Activated naive CD8-positive, alpha-beta T cell treated with anti-CD3 and anti-CD28 coated beads for 36 hours (primary cell): ENCODE data around the gene CDC14A. TPM values are rescaled to one million over a fixed set of nuclear protein-coding genes. Genes with fewer than 3 reads are reported as not detected.
A peak's percentile ranks its signal among the peaks of the same experiment; 100 is the strongest.

Experiments
- DNase-seq: peaks from one replicate; pipeline ENCODE4 v3.0.0; 2021
- H3K27ac Mint-ChIP-seq: one replicate; pipeline ENCODE4 v1.8.0; 2022; ENCODE audit warnings: mild to moderate bottlenecking, moderate library complexity, mixed read lengths
- H3K27me3 Mint-ChIP-seq: one replicate; pipeline ENCODE4 v1.8.0; 2022; ENCODE audit warnings: mild to moderate bottlenecking, mixed read lengths
- H3K36me3 Mint-ChIP-seq: one replicate; pipeline ENCODE4 v1.8.0; 2021; ENCODE audit warnings: mild to moderate bottlenecking, mixed read lengths
- H3K4me1 Mint-ChIP-seq: one replicate; pipeline ENCODE4 v1.8.0; 2021; ENCODE audit warnings: mixed read lengths
- H3K4me3 Mint-ChIP-seq: one replicate; pipeline ENCODE4 v1.8.0; 2022; ENCODE audit warnings: mild to moderate bottlenecking, moderate library complexity, mixed read lengths
- H3K9me3 Mint-ChIP-seq: one replicate; pipeline ENCODE4 v1.8.0; 2022; ENCODE audit warnings: mixed read lengths
- total RNA-seq, 2 experiments: library from RNA; stranded (reverse); gene quantifications; one replicate each; pipeline ENCODE4 v1.2.3, GENCODE V29; 2021

CDC14A gene
- total RNA-seq, 2 experiments from 2014 or later, result 9.5 to 11.2 TPM

GRCh38 chr1:100348549-100349144 lies 3.7 kb upstream of the CDC14A start:
- peaks cover 8% of the 10 kb centered on the region for H3K4me1 Mint-ChIP-seq
- no peak overlapping the region for H3K27ac Mint-ChIP-seq
- no peak for DNase-seq
- H3K27me3 Mint-ChIP-seq, result no peaks in the 10 kb centered on the region
- H3K36me3 Mint-ChIP-seq, result peaks cover 8% of the 10 kb centered on the region
- no peaks in the 10 kb centered on the region for H3K9me3 Mint-ChIP-seq
- H3K4me3 Mint-ChIP-seq, result no peak overlapping the region

- H3K4me1 Mint-ChIP-seq, result peaks cover 14% of the 10 kb centered on the region
- H3K27ac Mint-ChIP-seq, result no peak overlapping the region
- H3K9me3 Mint-ChIP-seq, result no peaks in the 10 kb centered on the region
- H3K4me3 Mint-ChIP-seq, result no peak overlapping the region
- no peaks in the 10 kb centered on the region for H3K27me3 Mint-ChIP-seq
- peaks cover 10% of the 10 kb centered on the region for H3K36me3 Mint-ChIP-seq
- DNase-seq, result no peak
These were observed 3.1 kb upstream of the CDC14A start for GRCh38 chr1:100349246-100349645.

- Mint-ChIP-seq H3K27ac (peak overlapping the region; percentile 94), H3K27me3 (no peaks in the 10 kb centered on the region), H3K4me1 (peaks cover 28% of the 10 kb centered on the region), H3K9me3 (no peaks in the 10 kb centered on the region), H3K36me3 (peaks cover 17% of the 10 kb centered on the region), H3K4me3 (peak overlapping the region; percentile 86)
- DNase-seq, result no peak
These were observed 1.6 kb upstream of the CDC14A start for GRCh38 chr1:100350787-100351094.

- H3K36me3 Mint-ChIP-seq, result peaks cover 22% of the 10 kb centered on the region
- DNase-seq, result peak; percentile 91
- H3K9me3 Mint-ChIP-seq, result no peaks in the 10 kb centered on the region
- H3K27me3 Mint-ChIP-seq, result no peaks in the 10 kb centered on the region
- H3K4me3 Mint-ChIP-seq, result peak overlapping the region; percentile 86
- peak overlapping the region; percentile 94 for H3K27ac Mint-ChIP-seq
- H3K4me1 Mint-ChIP-seq, result peaks cover 34% of the 10 kb centered on the region
These were observed 1.0 kb upstream of the CDC14A start for GRCh38 chr1:100351095-100351887.

GRCh38 chr1:100353071-100353801 lies 930 bp downstream of the CDC14A start:
- Mint-ChIP-seq H3K4me1 (peaks cover 48% of the 10 kb centered on the region), H3K27me3 (no peaks in the 10 kb centered on the region), H3K27ac (peak overlapping the region; percentile 92), H3K4me3 (peak overlapping the region; percentile 86), H3K9me3 (no peaks in the 10 kb centered on the region), H3K36me3 (peaks cover 28% of the 10 kb centered on the region)
- peak; percentile 57 for DNase-seq

- peak overlapping the region; percentile 92 for H3K27ac Mint-ChIP-seq
- no peak for DNase-seq
- peak overlapping the region; percentile 86 for H3K4me3 Mint-ChIP-seq
- H3K27me3 Mint-ChIP-seq, result no peaks in the 10 kb centered on the region
- peaks cover 51% of the 10 kb centered on the region for H3K4me1 Mint-ChIP-seq
- H3K36me3 Mint-ChIP-seq, result peaks cover 28% of the 10 kb centered on the region
- H3K9me3 Mint-ChIP-seq, result no peaks in the 10 kb centered on the region
These were observed 1.7 kb downstream of the CDC14A start for GRCh38 chr1:100353988-100354387.

GRCh38 chr1:100354971-100355394 lies 2.7 kb downstream of the CDC14A start:
- Mint-ChIP-seq H3K36me3 (peaks cover 32% of the 10 kb centered on the region), H3K9me3 (no peaks in the 10 kb centered on the region), H3K27ac (peak overlapping the region; percentile 7), H3K4me1 (peaks cover 56% of the 10 kb centered on the region), H3K27me3 (no peaks in the 10 kb centered on the region), H3K4me3 (peak overlapping the region; percentile 61)
- no peak for DNase-seq

GRCh38 chr1:100358210-100358609 lies 5.9 kb downstream of the CDC14A start:
- DNase-seq, result no peak
- Mint-ChIP-seq H3K36me3 (peaks cover 39% of the 10 kb centered on the region), H3K9me3 (no peaks in the 10 kb centered on the region), H3K27ac (peak overlapping the region; percentile 39), H3K4me3 (no peak overlapping the region), H3K4me1 (peaks cover 67% of the 10 kb centered on the region), H3K27me3 (no peaks in the 10 kb centered on the region)

- H3K9me3 Mint-ChIP-seq, result no peaks in the 10 kb centered on the region
- no peaks in the 10 kb centered on the region for H3K27me3 Mint-ChIP-seq
- H3K36me3 Mint-ChIP-seq, result peaks cover 34% of the 10 kb centered on the region
- DNase-seq, result no peak
- H3K4me3 Mint-ChIP-seq, result no peak overlapping the region
- H3K4me1 Mint-ChIP-seq, result peaks cover 59% of the 10 kb centered on the region
- H3K27ac Mint-ChIP-seq, result no peak overlapping the region
These were observed 6.8 kb downstream of the CDC14A start for GRCh38 chr1:100359139-100359538.

- Mint-ChIP-seq H3K4me1 (peaks cover 58% of the 10 kb centered on the region), H3K27ac (no peak overlapping the region), H3K27me3 (no peaks in the 10 kb centered on the region), H3K9me3 (no peaks in the 10 kb centered on the region), H3K36me3 (peaks cover 39% of the 10 kb centered on the region), H3K4me3 (no peak overlapping the region)
- DNase-seq, result no peak
These were observed 8.6 kb downstream of the CDC14A start for GRCh38 chr1:100360790-100361510.

GRCh38 chr1:100361511-100362089 lies 9.3 kb downstream of the CDC14A start:
- DNase-seq, result no peak
- no peak overlapping the region for H3K4me3 Mint-ChIP-seq
- no peaks in the 10 kb centered on the region for H3K27me3 Mint-ChIP-seq
- H3K36me3 Mint-ChIP-seq, result peaks cover 37% of the 10 kb centered on the region
- H3K4me1 Mint-ChIP-seq, result peaks cover 59% of the 10 kb centered on the region
- H3K9me3 Mint-ChIP-seq, result no peaks in the 10 kb centered on the region
- H3K27ac Mint-ChIP-seq, result peak overlapping the region; percentile 56

- Mint-ChIP-seq H3K27me3 (no peaks in the 10 kb centered on the region), H3K4me1 (peaks cover 56% of the 10 kb centered on the region), H3K36me3 (peaks cover 41% of the 10 kb centered on the region), H3K4me3 (no peak overlapping the region), H3K27ac (no peak overlapping the region), H3K9me3 (no peaks in the 10 kb centered on the region)
- DNase-seq, result no peak
These were observed 10.6 kb downstream of the CDC14A start for GRCh38 chr1:100362821-100363466.

- no peak for DNase-seq
- H3K27ac Mint-ChIP-seq, result no peak overlapping the region
- H3K4me3 Mint-ChIP-seq, result no peak overlapping the region
- peaks cover 2% of the 10 kb centered on the region for H3K9me3 Mint-ChIP-seq
- H3K36me3 Mint-ChIP-seq, result peaks cover 47% of the 10 kb centered on the region
- no peaks in the 10 kb centered on the region for H3K27me3 Mint-ChIP-seq
- H3K4me1 Mint-ChIP-seq, result peaks cover 52% of the 10 kb centered on the region
These were observed 11.5 kb downstream of the CDC14A start for GRCh38 chr1:100363831-100364230.

- Mint-ChIP-seq H3K4me3 (no peak overlapping the region), H3K27me3 (no peaks in the 10 kb centered on the region), H3K27ac (peak overlapping the region; percentile 22), H3K9me3 (peaks cover 8% of the 10 kb centered on the region), H3K36me3 (peaks cover 52% of the 10 kb centered on the region), H3K4me1 (peaks cover 48% of the 10 kb centered on the region)
- no peak for DNase-seq
These were observed 12.4 kb downstream of the CDC14A start for GRCh38 chr1:100364697-100365096.
